Stimulated activated CD4-positive, alpha-beta T cell treated with anti-CD3 and anti-CD28 coated beads, Interleukin-12 subunit alpha, Interleukin-12 subunit beta, amount 100 ng/mL, for 4 hours (primary cell): ENCODE measurements around the gene PTPN4.
"Not testable (repeated sequence)": the region's sequence is repeated elsewhere in the genome, so short reads cannot be mapped to it uniquely, and the experiment has no call there.

ENCODE experiments used
- DNase-seq: peaks from one replicate; pipeline ENCODE4 v3.0.0-alpha.2; 2020

The PTPN4 gene

GRCh38 chr2:119958670-119959268, 199.0 kb downstream of the PTPN4 start:
- DNase-seq: no peak

GRCh38 chr2:119960821-119961220, 201.1 kb downstream of the PTPN4 start:
- no peak for DNase-seq

- DNase-seq: no peak
Observed at GRCh38 chr2:119981896-119982295, 222.2 kb downstream of the PTPN4 start.

- DNase-seq: no peak
Observed at GRCh38 chr2:119982506-119982905, 222.8 kb downstream of the PTPN4 start.

GRCh38 chr2:119983108-119983507, 223.4 kb downstream of the PTPN4 start:
- no peak for DNase-seq

- DNase-seq: no peak
Observed at GRCh38 chr2:119996148-119996547, 236.4 kb downstream of the PTPN4 start.

- DNase-seq: not testable (repeated sequence)
Observed at GRCh38 chr2:119996896-119997891, 237.5 kb downstream of the PTPN4 start.

GRCh38 chr2:120001471-120001870, 241.7 kb downstream of the PTPN4 start:
- no peak for DNase-seq

- no peak for DNase-seq
Observed at GRCh38 chr2:120004254-120004653, 244.5 kb downstream of the PTPN4 start.

GRCh38 chr2:120005834-120006521, 246.3 kb downstream of the PTPN4 start:
- DNase-seq: no peak

GRCh38 chr2:120007851-120008250, 248.1 kb downstream of the PTPN4 start:
- DNase-seq: no peak

- no peak for DNase-seq
Observed at GRCh38 chr2:120012363-120012762, 252.6 kb downstream of the PTPN4 start.

- peak; percentile 77 for DNase-seq
Observed at GRCh38 chr2:120012771-120013596, 253.3 kb downstream of the PTPN4 start, which contains the start of gene EPB41L5. EPB41L5 (plus strand) TSS chr2:120013077; CDS start chr2:120019085, 6,008 bp downstream.

GRCh38 chr2:120013597-120014223, 254.0 kb downstream of the PTPN4 start:
- DNase-seq: peak; percentile 7

- DNase-seq: no peak
Observed at GRCh38 chr2:120014226-120014980, 254.7 kb downstream of the PTPN4 start.

GRCh38 chr2:120016800-120017199, 257.1 kb downstream of the PTPN4 start:
- DNase-seq: no peak

GRCh38 chr2:120017201-120017600, 257.5 kb downstream of the PTPN4 start:
- no peak for DNase-seq

- no peak for DNase-seq
Observed at GRCh38 chr2:120018549-120018948, 258.8 kb downstream of the PTPN4 start.

GRCh38 chr2:120020554-120020953, 260.8 kb downstream of the PTPN4 start:
- no peak for DNase-seq

- not testable (repeated sequence) for DNase-seq
Observed at GRCh38 chr2:120022505-120022904, 262.8 kb downstream of the PTPN4 start.

GRCh38 chr2:120026890-120027289, 267.2 kb downstream of the PTPN4 start:
- DNase-seq: no peak
